ENCODE data around the gene CCT5. TPM values are rescaled to one million over a fixed set of nuclear protein-coding genes. Genes with fewer than 3 reads are reported as not detected.

Gene CCT5
- total RNA-seq, 2 experiments from 2014 or later = 27.4 to 32.0 TPM

DNA sequence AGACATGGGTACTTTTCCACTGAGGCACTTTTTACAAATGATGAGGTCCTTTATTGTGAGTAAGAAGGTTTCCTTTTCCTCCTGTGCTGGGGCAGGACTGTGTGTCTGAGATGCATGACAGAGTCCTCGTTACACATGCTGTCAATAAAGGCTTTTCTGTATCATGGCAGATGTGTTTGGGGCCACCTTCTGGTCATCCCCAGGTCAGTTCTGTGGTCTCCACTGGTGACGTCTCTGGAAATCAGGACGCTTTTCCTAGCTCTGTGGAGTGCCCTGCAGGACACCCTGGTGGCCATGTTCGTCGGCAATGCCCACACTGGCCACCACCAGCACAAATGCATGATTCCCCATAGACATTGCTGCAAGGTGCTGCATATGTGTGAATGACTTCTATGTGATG, 54.9 kb downstream of the CCT5 start:
- H3K27ac Mint-ChIP-seq = no peak overlapping the region
- Histone ChIP-seq H3K27me3 (ENCODE audit: control insufficient read depth in 1 of 2, insufficient read depth in 2 of 2, low read length in 2 of 2) (peaks cover 11 to 18% of the 10 kb centered on the region in 2 experiments), H3K4me1 (ENCODE audit: insufficient read depth, low read length) (peaks cover 4% of the 10 kb centered on the region), H3K9me3 (ENCODE audit: control insufficient read depth in 1 of 2, insufficient read depth in 1 of 2, low read length in 2 of 2) (no peaks in the 10 kb centered on the region), H3K4me3 (ENCODE audit: low read length) (no peak overlapping the region), H3K27ac (ENCODE audit: low read depth in 1 of 2, low read length in 2 of 2) (no peak overlapping the region), H3K36me3 (ENCODE audit: insufficient read depth, low read length) (no peaks in the 10 kb centered on the region)
- no peaks in the 10 kb centered on the region for H3K36me3 Mint-ChIP-seq (ENCODE audit: low read depth)
- H3K9me3 Mint-ChIP-seq = no peaks in the 10 kb centered on the region
- ATAC-seq (ENCODE audit: poor library complexity) (no peak), DNase-seq (no peak)
- peaks cover 6% of the 10 kb centered on the region for H3K4me1 Mint-ChIP-seq (ENCODE audit: low read depth)
- intact Hi-C loops (cut with DNase I, micrococcal nuclease) = no loop called here
- ChIA-PET CTCF (no interaction called here), POLR2A (no interaction called here)
- peaks cover 18% of the 10 kb centered on the region for H3K27me3 Mint-ChIP-seq
- TF ChIP-seq, protein P1, sequence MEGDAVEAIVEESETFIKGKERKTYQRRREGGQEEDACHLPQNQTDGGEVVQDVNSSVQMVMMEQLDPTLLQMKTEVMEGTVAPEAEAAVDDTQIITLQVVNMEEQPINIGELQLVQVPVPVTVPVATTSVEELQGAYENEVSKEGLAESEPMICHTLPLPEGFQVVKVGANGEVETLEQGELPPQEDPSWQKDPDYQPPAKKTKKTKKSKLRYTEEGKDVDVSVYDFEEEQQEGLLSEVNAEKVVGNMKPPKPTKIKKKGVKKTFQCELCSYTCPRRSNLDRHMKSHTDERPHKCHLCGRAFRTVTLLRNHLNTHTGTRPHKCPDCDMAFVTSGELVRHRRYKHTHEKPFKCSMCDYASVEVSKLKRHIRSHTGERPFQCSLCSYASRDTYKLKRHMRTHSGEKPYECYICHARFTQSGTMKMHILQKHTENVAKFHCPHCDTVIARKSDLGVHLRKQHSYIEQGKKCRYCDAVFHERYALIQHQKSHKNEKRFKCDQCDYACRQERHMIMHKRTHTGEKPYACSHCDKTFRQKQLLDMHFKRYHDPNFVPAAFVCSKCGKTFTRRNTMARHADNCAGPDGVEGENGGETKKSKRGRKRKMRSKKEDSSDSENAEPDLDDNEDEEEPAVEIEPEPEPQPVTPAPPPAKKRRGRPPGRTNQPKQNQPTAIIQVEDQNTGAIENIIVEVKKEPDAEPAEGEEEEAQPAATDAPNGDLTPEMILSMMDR (IDR thresholded peaks at IDR 0.05) = no peak
- no peak overlapping the region for H3K4me3 Mint-ChIP-seq

DNA sequence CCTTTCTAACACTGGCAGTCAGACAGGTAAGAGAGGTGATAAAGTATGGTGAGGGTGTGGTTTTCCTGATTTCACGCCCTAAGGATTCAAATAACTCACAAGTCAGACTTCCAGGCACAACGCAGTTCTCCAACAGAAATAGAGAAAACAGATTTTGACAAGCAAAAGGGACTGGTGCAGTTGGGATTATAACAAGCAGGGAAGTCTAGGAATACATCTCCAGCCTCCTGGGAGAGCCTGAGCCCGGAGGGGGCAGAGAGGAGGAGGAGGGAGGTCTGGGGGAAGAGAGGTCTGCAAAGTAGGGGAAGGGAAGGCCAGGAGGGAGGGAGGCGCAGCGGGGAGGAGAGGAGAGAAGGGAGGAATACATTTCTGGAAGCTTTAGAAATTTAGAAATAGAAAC, 56.0 kb downstream of the CCT5 start:
- no peaks in the 10 kb centered on the region for H3K9me3 Mint-ChIP-seq
- H3K27ac Mint-ChIP-seq = no peak overlapping the region
- TF ChIP-seq, protein P1 (IDR thresholded peaks at IDR 0.05) = no peak
- ATAC-seq (ENCODE audit: poor library complexity) (no peak), DNase-seq (no peak)
- peaks cover 18% of the 10 kb centered on the region for H3K27me3 Mint-ChIP-seq
- no peak overlapping the region for H3K27ac ChIP-seq (ENCODE audit: low read depth in 1 of 2, low read length in 2 of 2)
- POLR2A ChIA-PET = no interaction called here
- peaks cover 6% of the 10 kb centered on the region for H3K4me1 Mint-ChIP-seq (ENCODE audit: low read depth)
- CTCF ChIA-PET = no interaction called here
- no peak overlapping the region for H3K4me3 ChIP-seq (ENCODE audit: low read length)
- H3K27me3 ChIP-seq (ENCODE audit: control insufficient read depth in 1 of 2, insufficient read depth in 2 of 2, low read length in 2 of 2) = peaks cover 11 to 18% of the 10 kb centered on the region in 2 experiments
- H3K36me3 Mint-ChIP-seq (ENCODE audit: low read depth) = no peaks in the 10 kb centered on the region
- H3K4me1 ChIP-seq (ENCODE audit: insufficient read depth, low read length) = peaks cover 4% of the 10 kb centered on the region
- no peaks in the 10 kb centered on the region for H3K9me3 ChIP-seq (ENCODE audit: control insufficient read depth in 1 of 2, insufficient read depth in 1 of 2, low read length in 2 of 2)
- H3K36me3 ChIP-seq (ENCODE audit: insufficient read depth, low read length) = no peaks in the 10 kb centered on the region
- H3K4me3 Mint-ChIP-seq = peak overlapping the region; percentile 39
- intact Hi-C loops (cut with DNase I, micrococcal nuclease) = no loop called here

DNA sequence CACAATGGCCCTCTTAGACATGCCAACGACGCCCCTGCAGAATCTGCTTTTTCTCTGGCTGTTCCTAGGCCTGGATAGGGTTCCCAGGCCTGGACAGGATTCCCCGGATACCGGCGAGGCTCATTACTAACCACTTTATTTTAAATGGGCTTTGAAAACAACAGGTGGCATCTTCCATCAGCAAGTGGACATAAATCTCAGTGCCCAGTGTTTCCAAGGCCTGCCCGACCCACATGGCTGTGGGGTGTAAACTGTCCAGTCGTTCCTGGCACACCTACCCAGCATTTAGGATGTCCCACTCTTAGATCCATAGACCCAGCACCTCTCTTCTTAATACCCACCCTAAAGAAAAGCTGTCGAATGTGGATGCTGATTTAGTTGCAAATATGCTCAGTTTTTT, 56.7 kb downstream of the CCT5 start:
- H3K4me1 ChIP-seq (ENCODE audit: insufficient read depth, low read length) = peaks cover 4% of the 10 kb centered on the region
- H3K36me3 Mint-ChIP-seq (ENCODE audit: low read depth) = no peaks in the 10 kb centered on the region
- peaks cover 18% of the 10 kb centered on the region for H3K27me3 Mint-ChIP-seq
- no peak overlapping the region for H3K27ac ChIP-seq (ENCODE audit: low read depth in 1 of 2, low read length in 2 of 2)
- intact Hi-C loops (cut with DNase I, micrococcal nuclease) = no loop called here
- DNase-seq = no peak
- H3K9me3 ChIP-seq (ENCODE audit: control insufficient read depth in 1 of 2, insufficient read depth in 1 of 2, low read length in 2 of 2) = no peaks in the 10 kb centered on the region
- peak overlapping the region; percentile 77 for H3K4me3 Mint-ChIP-seq
- peaks cover 11 to 18% of the 10 kb centered on the region in 2 experiments for H3K27me3 ChIP-seq (ENCODE audit: control insufficient read depth in 1 of 2, insufficient read depth in 2 of 2, low read length in 2 of 2)
- ChIA-PET CTCF (no interaction called here), POLR2A (no interaction called here)
- H3K27ac Mint-ChIP-seq = no peak overlapping the region
- H3K9me3 Mint-ChIP-seq = no peaks in the 10 kb centered on the region
- peaks cover 6% of the 10 kb centered on the region for H3K4me1 Mint-ChIP-seq (ENCODE audit: low read depth)
- TF ChIP-seq, protein P1 (IDR thresholded peaks at IDR 0.05) = no peak
- no peaks in the 10 kb centered on the region for H3K36me3 ChIP-seq (ENCODE audit: insufficient read depth, low read length)
- no peak for ATAC-seq (ENCODE audit: poor library complexity)
- H3K4me3 ChIP-seq (ENCODE audit: low read length) = no peak overlapping the region

Measured in CD4-positive, alpha-beta T cell (primary cell).